Jurkat, Clone E6-1 (cell line): ENCODE measurements around the gene ATXN7L1.

ENCODE experiments used
- DNase-seq: peaks from one replicate; pipeline ENCODE4 v3.0.0-alpha.2; 2011; ENCODE audit warnings: low read depth, low spot score
- H3K4me3 ChIP-seq: 2 replicates; pipeline ENCODE4 v1.5.1; 2011; ENCODE audit warnings: mild to moderate bottlenecking, low read length, control low read depth, moderate library complexity

ATXN7L1 gene

GRCh38 chr7:105766421-105767073 lies 109.9 kb downstream of the ATXN7L1 start:
- no peak for DNase-seq

GRCh38 chr7:105765846-105766245 lies 110.6 kb downstream of the ATXN7L1 start:
- no peak for DNase-seq

More at GRCh38 chr7:105766421-105767073, 109.9 kb downstream of the ATXN7L1 start:
- no peak overlapping the region for H3K4me3 ChIP-seq

GRCh38 chr7:105764506-105764905 lies 111.9 kb downstream of the ATXN7L1 start:
- DNase-seq = no peak
- no peak overlapping the region for H3K4me3 ChIP-seq

More at GRCh38 chr7:105765846-105766245, 110.6 kb downstream of the ATXN7L1 start:
- no peak overlapping the region for H3K4me3 ChIP-seq

GRCh38 chr7:105760551-105761447 lies 115.6 kb downstream of the ATXN7L1 start:
- H3K4me3 ChIP-seq = no peak overlapping the region
- DNase-seq = peak; percentile 57

GRCh38 chr7:105759670-105760550 lies 116.5 kb downstream of the ATXN7L1 start:
- no peak for DNase-seq
- H3K4me3 ChIP-seq = no peak overlapping the region

- DNase-seq = no peak
- no peak overlapping the region for H3K4me3 ChIP-seq
Observed at GRCh38 chr7:105756367-105756766, 120.0 kb downstream of the ATXN7L1 start.

- H3K4me3 ChIP-seq = no peak overlapping the region
- no peak for DNase-seq
Observed at GRCh38 chr7:105752671-105753275, 123.6 kb downstream of the ATXN7L1 start.

GRCh38 chr7:105751054-105751453 lies 125.3 kb downstream of the ATXN7L1 start:
- no peak for DNase-seq
- H3K4me3 ChIP-seq = no peak overlapping the region

- H3K4me3 ChIP-seq = no peak overlapping the region
- DNase-seq = no peak
Observed at GRCh38 chr7:105748701-105749100, 127.7 kb downstream of the ATXN7L1 start.

GRCh38 chr7:105745681-105746330 lies 130.6 kb downstream of the ATXN7L1 start:
- no peak overlapping the region for H3K4me3 ChIP-seq
- no peak for DNase-seq

GRCh38 chr7:105744258-105744657 lies 132.1 kb downstream of the ATXN7L1 start:
- DNase-seq = no peak

GRCh38 chr7:105743351-105744090 lies 132.9 kb downstream of the ATXN7L1 start:
- no peak overlapping the region for H3K4me3 ChIP-seq
- DNase-seq = no peak

More at GRCh38 chr7:105744258-105744657, 132.1 kb downstream of the ATXN7L1 start:
- no peak overlapping the region for H3K4me3 ChIP-seq

- DNase-seq = no peak
- no peak overlapping the region for H3K4me3 ChIP-seq
Observed at GRCh38 chr7:105742787-105743186, 133.6 kb downstream of the ATXN7L1 start.

- DNase-seq = peak; percentile 19
- no peak overlapping the region for H3K4me3 ChIP-seq
Observed at GRCh38 chr7:105741982-105742381, 134.4 kb downstream of the ATXN7L1 start.

GRCh38 chr7:105738133-105738532 lies 138.3 kb downstream of the ATXN7L1 start:
- no peak overlapping the region for H3K4me3 ChIP-seq
- no peak for DNase-seq

GRCh38 chr7:105734233-105734632 lies 142.2 kb downstream of the ATXN7L1 start:
- H3K4me3 ChIP-seq = no peak overlapping the region
- DNase-seq = no peak

- no peak for DNase-seq
- no peak overlapping the region for H3K4me3 ChIP-seq
Observed at GRCh38 chr7:105731042-105731441, 145.4 kb downstream of the ATXN7L1 start.

- DNase-seq = no peak
- H3K4me3 ChIP-seq = no peak overlapping the region
Observed at GRCh38 chr7:105728028-105728427, 148.4 kb downstream of the ATXN7L1 start.
